Muscle of leg (tissue), 11 donors: Measurements from ENCODE around the gene OR1N1. TPM values are rescaled to one million over a fixed set of nuclear protein-coding genes. Genes with fewer than 3 reads are reported as not detected.

Experiments
- DNase-seq: peaks from one replicate; pipeline ENCODE4 v3.0.0; 2013
- H3K27ac ChIP-seq: one replicate; pipeline ENCODE4 v1.5.1; 2013; ENCODE audit warnings: mild to moderate bottlenecking, low read length, control low read depth
- H3K27me3 ChIP-seq: one replicate; pipeline ENCODE4 v1.6.1; 2013; ENCODE audit warnings: low read length; ENCODE audit not compliant: control insufficient read depth, insufficient read depth
- H3K36me3 ChIP-seq: one replicate; pipeline ENCODE4 v1.6.1; 2013; ENCODE audit warnings: low read length; ENCODE audit not compliant: control insufficient read depth, insufficient read depth
- H3K4me1 ChIP-seq: one replicate; pipeline ENCODE4 v1.6.1; 2013; ENCODE audit warnings: low read length; ENCODE audit not compliant: control insufficient read depth, insufficient read depth
- H3K4me3 ChIP-seq: one replicate; pipeline ENCODE4 v1.5.1; 2013; ENCODE audit warnings: low read length, control low read depth
- H3K9me3 ChIP-seq: replicated peaks from 2 replicates; pipeline ENCODE4 v1.6.1; 2013; ENCODE audit warnings: low read depth, low read length; ENCODE audit not compliant: control insufficient read depth
- WGBS: methylation state at CpG from one replicate; pipeline ENCODE4 v1.1.5; 2013; ENCODE audit warnings: missing lambda C conversion rate; ENCODE audit not compliant: insufficient coverage; 5-methylcytosine and 5-hydroxymethylcytosine counted together
- polyA plus RNA-seq, 8 donors: library from polyadenylated mRNA; unstranded; fragments of 120-200 nt; gene quantifications; one replicate each; pipeline versions ENCODE4 v1.2.1 to v1.2.3, GENCODE V29; 2013; ENCODE audit warnings: inconsistent platforms in 1 of 8, low replicate concordance in 1 of 8; ENCODE audit not compliant: insufficient read length in 8 of 8, insufficient read depth in 1 of 8
- total RNA-seq: library from RNA; stranded (reverse); fragments of 120-200 nt; gene quantifications from one replicate; pipeline ENCODE4 v1.2.4, GENCODE V29; 2013

The OR1N1 gene
- total and polyA plus RNA-seq, 9 donors: not detected

GRCh38 chr9:122477346-122477745 lies 49.7 kb downstream of the OR1N1 start:
- Histone ChIP-seq H3K36me3 (no peaks in the 10 kb centered on the region), H3K9me3 (no peaks in the 10 kb centered on the region), H3K4me3 (no peak overlapping the region), H3K27ac (no peak overlapping the region), H3K27me3 (no peaks in the 10 kb centered on the region), H3K4me1 (no peaks in the 10 kb centered on the region)
- no peak for DNase-seq
- whole genome bisulfite sequencing: 86% methylated on average over 3 of the region's 3 CpGs

Other genes with a start within 250 kb of the OR1N1 start
- gene PTGS1, start 156.3 kb downstream of the OR1N1 start, total RNA-seq: 2.7 TPM
- gene PTGS1, start 156.3 kb downstream of the OR1N1 start, polyA plus RNA-seq: 1 to 10 TPM; 3.1 to 8.0 (median 3.7) TPM
- not detected for gene OR1J1, start 49.4 kb downstream of the OR1N1 start, total RNA-seq
- not detected for gene OR1J1, start 49.4 kb downstream of the OR1N1 start, polyA plus RNA-seq
- gene OR1J2, start 16.5 kb downstream of the OR1N1 start, total RNA-seq: not detected
- not detected for gene OR1J2, start 16.5 kb downstream of the OR1N1 start, polyA plus RNA-seq
- gene OR1J4, start 8.2 kb downstream of the OR1N1 start, total RNA-seq: not detected
- not detected for gene OR1J4, start 8.2 kb downstream of the OR1N1 start, polyA plus RNA-seq
- not detected for gene OR1N2, start 25.8 kb upstream of the OR1N1 start, total RNA-seq
- not detected for gene OR1N2, start 25.8 kb upstream of the OR1N1 start, polyA plus RNA-seq
- gene OR1L8, start 56.1 kb upstream of the OR1N1 start, total RNA-seq: 0.18 TPM
- gene OR1L8, start 56.1 kb upstream of the OR1N1 start, polyA plus RNA-seq: under 1 TPM in 6 of 8 donors, not detected in 2; 0.09 to 0.16 (median 0.13) TPM
- gene OR1Q1, start 87.4 kb upstream of the OR1N1 start, total RNA-seq: not detected
- not detected for gene OR1Q1, start 87.4 kb upstream of the OR1N1 start, polyA plus RNA-seq
- gene OR1B1, start 130.3 kb upstream of the OR1N1 start, total RNA-seq: not detected
- gene OR1B1, start 130.3 kb upstream of the OR1N1 start, polyA plus RNA-seq: not detected
- not detected for gene OR1L1, start 134.4 kb upstream of the OR1N1 start, total RNA-seq
- not detected for gene OR1L1, start 134.4 kb upstream of the OR1N1 start, polyA plus RNA-seq
- not detected for gene OR1L3, start 147.8 kb upstream of the OR1N1 start, total RNA-seq
- gene OR1L3, start 147.8 kb upstream of the OR1N1 start, polyA plus RNA-seq: not detected
- not detected for gene OR1L4, start 196.7 kb upstream of the OR1N1 start, total RNA-seq
- gene OR1L4, start 196.7 kb upstream of the OR1N1 start, polyA plus RNA-seq: not detected
- not detected for gene OR1L6, start 215.0 kb upstream of the OR1N1 start, total RNA-seq
- not detected for gene OR1L6, start 215.0 kb upstream of the OR1N1 start, polyA plus RNA-seq